Nucleus accumbens (tissue), 56 donors: ENCODE data around the gene FNTB.

Experiments used
- DNase-seq, 56 donors: peaks; one replicate each; lab custom pipeline; 2025; lab: John Stamatoyannopoulos, UW

Gene FNTB

GRCh38 chr14:65106736-65107135 lies 120.0 kb downstream of the FNTB start:
- no peak for DNase-seq

- no peak for DNase-seq
Observed at GRCh38 chr14:65107200-65107599, 120.5 kb downstream of the FNTB start.

- no peak for DNase-seq
Observed at GRCh38 chr14:65109357-65109756, 122.7 kb downstream of the FNTB start.

GRCh38 chr14:65110525-65110924 lies 123.8 kb downstream of the FNTB start:
- no peak for DNase-seq
